GM19372 (cell line): Measurements from ENCODE around the gene CHRND.

Source experiments
- ATAC-seq: cut with Tn5 transposase; IDR thresholded peaks from one replicate; pipeline ENCODE4 v1.9.1; 2021; ENCODE audit warnings: mild to moderate bottlenecking, low read depth, moderate library complexity; ENCODE audit not compliant: unreplicated experiment

The CHRND gene

DNA sequence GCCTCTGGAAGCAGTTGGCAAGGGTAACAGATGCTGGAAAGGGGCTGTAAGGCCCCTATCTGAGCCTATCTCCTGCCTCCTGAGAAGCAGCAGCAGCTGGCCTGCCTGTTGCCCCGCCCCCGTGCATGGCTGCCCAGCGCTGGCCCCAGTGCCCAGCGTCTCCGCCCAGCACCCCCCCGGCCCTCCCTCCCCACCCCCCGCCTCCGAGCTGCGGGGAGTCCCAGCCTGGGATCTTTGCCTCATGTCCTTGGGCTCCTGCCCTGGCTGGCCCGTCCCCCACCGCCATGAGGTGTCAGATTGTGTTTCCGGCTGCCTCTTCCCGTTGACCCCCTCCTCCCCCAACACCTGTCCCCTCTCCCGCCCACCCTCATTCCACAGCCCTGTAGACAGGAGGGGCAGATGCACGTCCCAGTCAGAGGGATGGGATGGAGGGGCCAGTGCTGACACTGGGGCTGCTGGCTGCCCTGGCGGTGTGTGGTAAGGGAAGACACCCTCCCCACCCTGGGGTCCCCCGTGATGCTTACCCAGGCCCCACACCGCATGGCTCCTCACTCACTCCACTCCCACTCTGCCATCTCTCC is at the start of gene CHRND:
CHRND (plus strand) TSS at position 370 of the 581 bp plus-strand sequence; CDS start at position 426, 56 bp downstream.
- no peak for ATAC-seq

- ATAC-seq: no peak
These were observed 49.2 kb upstream of the CHRND start for GRCh38 chr2:232476791-232477190.

GRCh38 chr2:232477751-232478510 is 48.0 kb upstream of the CHRND start:
- ATAC-seq: no peak

DNA sequence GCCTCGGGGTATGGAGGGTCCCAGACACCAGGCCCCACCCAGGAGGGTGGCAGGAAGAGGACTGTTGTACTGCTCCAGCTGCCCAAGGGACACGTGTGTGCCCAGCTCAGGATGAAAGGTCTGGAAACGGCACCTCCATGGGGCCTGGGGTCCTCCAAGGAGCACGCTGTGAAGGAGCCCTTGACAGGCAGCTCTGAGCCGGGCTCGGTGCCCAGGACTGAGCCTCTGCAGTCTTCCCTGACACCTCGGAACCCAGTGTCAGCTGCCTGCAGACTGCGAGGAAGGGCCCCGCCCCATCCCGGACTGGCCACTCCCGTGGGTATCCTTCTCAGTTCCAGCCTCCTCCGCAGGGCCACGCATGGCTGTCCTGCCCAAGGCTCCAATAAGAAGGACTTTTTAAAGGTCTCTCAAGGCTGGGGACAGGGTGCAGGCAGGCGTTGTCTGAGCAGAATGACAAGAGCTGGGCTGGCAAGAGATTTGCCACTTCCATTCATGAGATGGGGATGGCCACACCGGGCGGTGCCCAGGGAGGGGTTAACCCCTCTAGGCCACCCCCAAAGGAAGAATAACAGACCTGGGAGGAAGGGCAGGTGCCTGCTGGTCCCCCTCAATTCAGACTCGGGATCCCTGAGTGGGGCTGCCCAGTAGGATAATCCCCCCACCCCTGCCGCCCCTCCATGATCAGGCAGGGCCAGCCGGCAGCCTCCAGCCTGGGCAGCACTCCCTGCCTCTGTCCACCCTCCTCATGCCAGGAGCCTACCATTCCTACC is 47.2 kb upstream of the CHRND start:
- ATAC-seq: no peak

DNA sequence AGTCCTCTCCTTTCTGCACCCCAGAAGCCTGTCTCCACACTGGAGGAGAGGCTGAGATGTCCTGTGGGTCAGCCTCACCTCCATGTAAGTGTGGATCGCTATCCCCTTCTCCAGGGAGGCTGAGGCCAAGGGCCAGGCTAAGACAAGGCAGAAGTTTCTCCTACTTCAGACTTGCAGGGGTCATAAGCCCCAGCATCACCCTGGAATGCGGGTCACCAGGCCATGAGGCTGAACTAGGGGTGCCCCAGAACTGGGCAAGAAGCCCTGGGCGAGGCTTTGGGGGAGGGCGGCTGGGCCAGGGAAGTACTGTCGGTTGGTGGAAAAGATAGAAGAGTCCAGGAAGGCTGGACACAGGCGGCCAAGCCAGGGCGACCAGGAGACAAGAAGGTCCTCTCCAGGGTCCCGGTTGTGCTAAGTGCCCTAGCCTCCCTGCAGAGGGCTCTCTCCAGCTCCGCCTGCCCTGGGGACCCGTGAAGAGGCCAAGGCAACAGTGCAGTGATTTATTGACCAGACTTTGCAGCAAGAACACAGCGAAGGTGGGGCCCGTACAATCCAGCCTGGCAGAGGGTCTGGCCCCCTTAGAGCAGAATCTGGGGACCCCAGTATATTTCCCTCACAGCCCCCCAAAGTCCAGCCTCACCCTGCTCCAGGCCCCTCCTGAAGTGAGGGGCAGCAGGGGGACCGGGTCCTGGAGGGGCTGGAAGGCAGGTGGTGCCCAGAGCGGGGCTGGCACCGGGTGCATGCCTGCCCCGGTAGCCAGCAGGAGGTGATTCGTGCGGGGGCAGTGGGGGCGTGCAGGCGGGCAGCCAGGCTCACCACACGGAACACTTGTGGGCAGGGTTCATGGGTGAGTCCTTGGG is 46.4 kb upstream of the CHRND start:
- ATAC-seq: no peak

- ATAC-seq: no peak
These were observed 45.5 kb upstream of the CHRND start for GRCh38 chr2:232480201-232481190.

DNA sequence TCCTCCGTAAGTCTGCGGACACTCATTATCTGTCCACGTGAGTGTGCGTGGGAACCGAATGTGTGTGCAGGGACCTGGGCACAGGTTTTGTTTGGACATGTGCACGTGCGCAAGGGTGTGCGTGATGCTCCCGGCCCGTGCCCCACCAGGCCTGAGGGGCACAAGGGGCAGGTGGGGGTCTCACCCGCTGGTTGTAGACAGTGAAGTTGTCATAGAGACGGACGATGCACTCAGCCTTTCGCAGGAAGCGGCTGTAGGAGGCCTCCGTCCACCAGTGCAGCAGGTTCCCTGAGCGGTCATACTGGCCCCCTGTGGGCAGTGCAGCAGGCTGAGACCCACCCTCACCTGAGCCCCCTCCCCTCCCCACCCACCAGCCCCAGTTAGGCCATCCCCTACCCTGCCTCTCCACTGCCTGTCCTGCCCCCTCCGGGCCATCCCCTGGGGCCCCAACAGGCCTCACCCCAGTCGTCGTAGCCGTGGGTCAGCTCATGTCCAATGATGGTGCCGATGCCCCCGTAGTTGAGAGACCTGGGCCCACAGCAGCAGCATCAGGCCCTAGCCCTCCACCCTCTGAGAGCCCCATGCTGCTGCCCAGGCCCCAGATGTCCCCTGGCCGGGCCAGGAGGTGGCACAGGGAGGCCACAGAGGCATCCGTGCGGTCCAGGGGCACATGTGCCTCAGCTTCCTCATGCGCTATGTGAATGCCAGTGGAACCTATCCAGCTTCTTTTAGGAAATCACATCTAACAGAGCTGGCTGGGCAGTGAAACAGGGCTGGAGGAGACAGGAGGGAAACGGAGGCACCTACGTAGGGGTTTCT is 44.4 kb upstream of the CHRND start:
- ATAC-seq: no peak

- ATAC-seq: no peak
These were observed 43.4 kb upstream of the CHRND start for GRCh38 chr2:232482301-232483238.

DNA sequence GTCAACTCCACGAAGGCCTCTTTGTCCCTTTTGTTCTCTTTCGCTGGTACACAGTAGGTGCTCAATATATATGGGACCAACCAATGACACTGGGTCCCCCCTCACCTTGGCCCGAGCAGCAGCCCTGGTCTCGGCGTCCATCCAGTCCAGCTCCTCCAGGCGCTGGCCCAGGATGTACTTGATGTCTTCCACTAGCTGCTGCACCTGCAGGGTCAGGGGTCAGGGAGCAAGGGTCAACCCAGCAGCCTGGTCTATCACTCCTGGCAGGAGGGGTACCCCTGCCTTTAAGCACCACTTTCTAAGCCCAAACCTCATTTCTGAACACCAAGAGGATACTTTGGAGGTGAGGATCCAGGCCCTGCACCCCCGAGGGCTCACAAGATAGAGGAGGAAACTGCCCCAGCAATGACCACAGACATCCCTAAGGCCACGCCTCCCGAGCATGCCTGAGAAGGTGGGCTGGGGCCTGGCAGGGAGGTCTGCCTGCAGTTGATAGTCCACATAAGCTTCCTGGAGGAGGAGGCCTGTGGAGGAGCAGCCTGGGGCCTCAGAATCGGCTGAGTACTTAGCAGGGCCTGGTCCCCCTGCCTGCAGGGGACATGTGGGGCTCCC is 42.5 kb upstream of the CHRND start:
- no peak for ATAC-seq

DNA sequence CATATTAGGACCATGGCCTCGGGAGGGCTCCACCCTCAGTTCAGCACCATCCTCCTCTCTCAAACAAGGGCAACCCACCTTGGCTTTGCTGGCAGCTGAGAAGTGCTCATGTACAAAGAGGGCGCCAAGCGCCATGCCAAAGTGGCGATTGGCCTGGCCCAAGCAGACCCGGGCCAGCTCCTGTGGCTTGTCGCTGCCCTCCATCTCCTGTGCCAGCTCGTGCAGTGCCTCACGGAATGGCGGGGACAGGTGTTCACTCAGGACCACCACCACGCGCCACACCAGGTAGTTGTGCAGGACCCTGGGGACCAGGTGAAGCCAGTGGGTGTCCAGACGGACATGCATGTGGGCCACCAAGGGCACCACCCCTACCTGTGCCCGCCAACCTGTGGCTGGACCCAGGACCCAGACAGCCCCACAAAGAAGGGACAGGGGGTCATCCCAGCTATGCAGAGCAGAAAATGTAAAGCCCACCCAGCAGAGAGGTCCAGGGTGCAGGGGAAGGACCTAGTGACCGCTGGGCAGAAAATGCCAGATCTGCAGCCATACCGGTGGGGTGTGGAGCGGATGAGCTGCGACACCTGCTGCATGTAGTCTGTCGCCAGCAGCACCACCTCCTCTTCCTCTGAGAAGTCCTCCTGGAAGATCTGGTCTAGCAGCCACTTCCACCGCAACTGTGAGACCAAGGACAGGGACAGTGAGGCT is 41.9 kb upstream of the CHRND start:
- no peak for ATAC-seq

- no peak for ATAC-seq
These were observed 41.2 kb upstream of the CHRND start for GRCh38 chr2:232484628-232485347.

DNA sequence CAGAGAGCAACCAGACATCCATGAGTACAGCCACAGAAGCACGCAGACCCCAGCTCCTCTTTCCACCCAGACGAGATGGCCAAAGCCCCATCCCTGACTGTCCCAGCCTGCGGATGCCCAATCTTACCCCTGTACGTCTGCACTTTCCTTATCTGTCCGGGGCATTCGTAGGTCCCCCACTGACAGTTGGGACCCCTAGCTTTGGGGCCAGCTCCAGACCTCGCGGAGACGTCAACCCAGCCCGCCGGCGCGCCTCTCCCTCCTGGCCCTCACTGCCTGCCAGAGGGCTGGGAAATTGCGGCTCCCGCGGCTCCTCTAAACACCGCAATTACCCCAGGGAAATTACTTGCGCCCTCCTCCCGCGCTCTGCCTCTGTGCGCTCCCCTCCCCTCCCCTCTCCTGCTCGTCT is 40.6 kb upstream of the CHRND start:
- no peak for ATAC-seq

DNA sequence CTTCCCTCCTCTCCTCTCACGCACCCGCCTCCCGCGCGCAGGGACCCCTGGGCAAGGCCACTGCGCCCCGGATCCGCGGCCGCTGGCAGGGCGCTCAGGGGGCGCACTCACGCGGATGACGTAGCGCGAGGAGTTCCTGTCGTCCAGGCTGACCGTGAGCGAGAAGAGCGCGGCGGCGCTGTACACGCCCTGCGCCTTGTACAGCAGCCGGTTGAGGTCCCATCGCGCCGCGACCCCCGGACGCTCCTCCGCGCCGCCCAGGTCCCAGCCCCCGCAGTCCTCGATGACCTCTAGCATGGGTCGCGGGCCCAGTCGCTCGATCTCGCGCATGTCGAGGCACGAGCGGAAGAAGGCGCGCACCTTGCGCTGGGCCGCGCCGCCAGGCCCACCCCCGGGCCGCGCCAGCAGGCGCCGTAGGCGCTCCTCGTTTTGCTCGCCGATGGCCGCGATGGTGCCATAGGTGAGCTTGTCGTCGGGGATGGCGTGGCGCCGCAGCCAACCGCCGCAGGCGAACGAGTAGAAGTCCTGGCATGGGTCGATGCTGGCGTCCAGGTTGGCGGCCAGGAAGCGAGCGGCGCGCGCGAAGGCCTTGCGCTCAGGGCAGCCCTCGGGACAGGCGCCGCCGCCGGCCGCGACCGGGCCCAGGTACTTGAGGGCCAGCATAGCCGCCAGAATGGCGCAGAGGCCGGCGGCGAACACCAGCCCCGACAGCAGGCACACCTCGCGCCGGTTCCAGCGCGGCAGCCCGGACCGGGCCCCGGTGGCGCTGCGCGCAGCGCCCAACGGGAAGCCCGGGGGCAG is 40.0 kb upstream of the CHRND start:
- no peak for ATAC-seq

DNA sequence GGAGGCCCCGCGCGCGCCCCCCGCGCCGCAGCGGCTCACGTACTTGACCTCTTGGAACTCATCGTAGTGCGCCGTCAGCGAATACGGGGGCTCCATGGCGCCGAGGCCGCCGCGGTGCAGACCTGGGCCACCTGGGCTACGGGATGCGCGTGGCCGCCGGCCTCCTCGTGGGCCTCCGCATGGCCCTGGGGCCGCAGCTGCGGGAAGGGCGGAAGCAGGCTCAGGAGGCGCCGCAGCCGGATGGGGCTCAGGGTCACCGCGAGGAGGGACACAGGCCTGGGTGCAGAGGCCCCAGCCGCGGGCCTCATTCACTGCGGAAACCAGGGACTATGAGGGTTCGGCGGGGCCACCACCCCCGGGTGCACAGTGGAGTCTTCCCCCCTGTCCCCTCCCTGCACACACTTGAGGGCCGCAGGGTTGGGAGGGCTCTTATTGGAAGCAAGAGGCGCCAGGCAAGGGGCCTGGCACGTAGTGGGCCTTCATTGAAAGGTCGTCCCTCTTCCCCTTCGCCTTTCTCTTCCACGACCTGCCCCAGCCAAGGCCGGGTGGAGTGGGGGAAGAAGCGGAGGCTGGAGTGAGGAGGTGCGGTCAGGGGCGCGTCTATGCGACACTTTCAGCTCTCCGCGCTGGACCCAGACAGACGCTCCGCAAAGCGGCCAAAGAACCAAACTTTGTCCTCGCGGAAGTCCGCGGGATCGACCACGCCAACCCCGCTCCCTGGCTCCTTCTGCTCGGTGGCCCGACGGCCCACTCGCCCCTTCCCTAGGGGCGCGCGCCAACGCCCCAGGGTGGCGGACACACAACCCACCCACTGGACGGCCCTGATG is 39.2 kb upstream of the CHRND start:
- ATAC-seq: no peak
